Amniotic stem cell (primary cell): ENCODE measurements around the gene PJA1.

Experiments
- DNase-seq: peaks from one replicate; lab custom pipeline; 2025; lab: John Stamatoyannopoulos, UW

PJA1 gene

GRCh38 chrX:69142788-69143469 lies 22.3 kb downstream of the PJA1 start:
- DNase-seq: no peak

GRCh38 chrX:69140837-69141236 lies 24.4 kb downstream of the PJA1 start:
- no peak for DNase-seq

GRCh38 chrX:69139516-69139915 lies 25.7 kb downstream of the PJA1 start:
- no peak for DNase-seq

- no peak for DNase-seq
Observed at GRCh38 chrX:69138512-69138911, 26.7 kb downstream of the PJA1 start.

GRCh38 chrX:69138118-69138390 lies 27.2 kb downstream of the PJA1 start:
- no peak for DNase-seq

- no peak for DNase-seq
Observed at GRCh38 chrX:69137371-69138117, 27.7 kb downstream of the PJA1 start.

GRCh38 chrX:69136546-69137331 lies 28.5 kb downstream of the PJA1 start:
- DNase-seq: no peak

- no peak for DNase-seq
Observed at GRCh38 chrX:69133921-69134542, 31.2 kb downstream of the PJA1 start.

GRCh38 chrX:69131886-69132285 lies 33.4 kb downstream of the PJA1 start:
- DNase-seq: no peak

GRCh38 chrX:69130439-69130838 lies 34.8 kb downstream of the PJA1 start:
- DNase-seq: no peak

GRCh38 chrX:69128588-69128987 lies 36.7 kb downstream of the PJA1 start:
- DNase-seq: no peak

- DNase-seq: no peak
Observed at GRCh38 chrX:69127466-69127865, 37.8 kb downstream of the PJA1 start.

GRCh38 chrX:69126642-69127041 lies 38.6 kb downstream of the PJA1 start:
- no peak for DNase-seq

- no peak for DNase-seq
Observed at GRCh38 chrX:69125094-69125493, 40.2 kb downstream of the PJA1 start.

GRCh38 chrX:69124108-69124507 lies 41.1 kb downstream of the PJA1 start:
- DNase-seq: no peak

GRCh38 chrX:69123481-69123880 lies 41.8 kb downstream of the PJA1 start:
- no peak for DNase-seq

- no peak for DNase-seq
Observed at GRCh38 chrX:69121321-69122000, 43.8 kb downstream of the PJA1 start.

GRCh38 chrX:69120476-69120875 lies 44.8 kb downstream of the PJA1 start:
- no peak for DNase-seq

- DNase-seq: no peak
Observed at GRCh38 chrX:69119122-69119521, 46.1 kb downstream of the PJA1 start.

GRCh38 chrX:69117876-69118526 lies 47.3 kb downstream of the PJA1 start:
- DNase-seq: no peak

- no peak for DNase-seq
Observed at GRCh38 chrX:69116077-69116476, 49.2 kb downstream of the PJA1 start.

GRCh38 chrX:69113723-69114122 lies 51.5 kb downstream of the PJA1 start:
- no peak for DNase-seq
